ENCODE data around the gene IFT122.

- no peak for TF ChIP-seq ZNF274 (IDR thresholded peaks at IDR 0.05; ENCODE audit: low read depth, low read length)
- TF ChIP-seq YY1 (IDR thresholded peaks at IDR 0.05; ENCODE audit: insufficient read depth, insufficient read length) = no peak
These were observed 22.4 kb downstream of the IFT122 start for GRCh38 chr3:129462361-129462968.

Data from NT2/D1 (cell line).